ENCODE data around the gene USP3.

DNA sequence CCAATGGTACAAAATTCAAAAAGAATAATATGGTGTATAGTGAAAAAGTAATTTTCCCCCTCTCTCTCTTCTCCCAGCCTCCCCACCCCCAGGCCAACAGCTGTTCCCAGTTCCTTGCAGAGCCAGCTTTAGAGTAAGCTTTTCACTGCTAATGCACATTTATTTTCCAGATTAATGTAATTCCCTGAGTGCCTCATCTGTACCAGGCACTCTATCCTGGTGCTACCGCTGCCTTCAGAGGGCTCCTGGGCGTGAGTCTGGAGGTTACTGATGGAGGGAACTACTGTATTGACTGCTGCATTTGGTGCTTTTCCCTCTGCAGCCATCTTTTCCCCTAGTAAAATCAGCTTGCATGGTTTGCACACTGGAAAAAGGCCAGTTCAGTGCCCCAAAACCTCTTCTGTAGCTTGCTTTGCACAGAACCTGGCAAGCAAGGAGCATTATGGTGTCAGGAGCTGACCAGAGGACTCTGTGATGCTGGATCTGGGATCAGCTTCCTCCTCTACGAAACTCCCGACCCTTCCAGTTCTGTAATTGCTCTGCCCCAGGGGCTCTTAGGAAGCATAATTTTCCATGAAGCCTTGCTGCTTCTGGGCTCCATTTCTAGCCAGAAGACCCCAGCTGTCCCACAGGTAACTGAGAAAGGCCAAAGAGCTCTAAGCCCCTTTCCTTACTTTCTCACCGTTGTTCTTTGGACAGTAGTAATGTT is 8.5 kb upstream of the USP3 start:
- TF ChIP-seq EZH2 (IDR thresholded peaks at IDR 0.05; ENCODE audit: insufficient read depth, poor library complexity, severe bottlenecking): no peak
- no peak for TF ChIP-seq EZH2phosphoT487 (IDR thresholded peaks at IDR 0.05; ENCODE audit: insufficient read depth, low read depth)

Data from GM23248 (cell line).